ENCODE measurements around the gene CLDN2.

DNA sequence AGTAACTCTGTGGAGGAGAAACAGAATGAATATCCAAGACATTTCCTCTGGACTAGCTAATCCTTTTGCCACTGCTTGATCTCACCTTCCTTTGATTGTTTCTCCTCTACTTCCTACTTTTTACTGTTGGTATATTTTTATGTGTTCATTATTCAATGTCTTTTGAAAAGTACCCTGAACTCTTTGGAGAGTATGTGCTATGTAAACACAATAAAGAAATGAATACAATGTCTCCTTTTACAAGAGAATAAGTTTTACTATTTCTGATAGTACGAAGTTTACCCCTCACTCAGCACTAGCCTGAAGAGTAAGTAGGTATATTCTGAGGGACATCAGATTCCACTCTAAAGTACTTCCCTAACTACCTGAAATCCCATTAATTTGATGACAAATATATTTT, 19.9 kb downstream of the CLDN2 start:
- TF ChIP-seq, protein P1, sequence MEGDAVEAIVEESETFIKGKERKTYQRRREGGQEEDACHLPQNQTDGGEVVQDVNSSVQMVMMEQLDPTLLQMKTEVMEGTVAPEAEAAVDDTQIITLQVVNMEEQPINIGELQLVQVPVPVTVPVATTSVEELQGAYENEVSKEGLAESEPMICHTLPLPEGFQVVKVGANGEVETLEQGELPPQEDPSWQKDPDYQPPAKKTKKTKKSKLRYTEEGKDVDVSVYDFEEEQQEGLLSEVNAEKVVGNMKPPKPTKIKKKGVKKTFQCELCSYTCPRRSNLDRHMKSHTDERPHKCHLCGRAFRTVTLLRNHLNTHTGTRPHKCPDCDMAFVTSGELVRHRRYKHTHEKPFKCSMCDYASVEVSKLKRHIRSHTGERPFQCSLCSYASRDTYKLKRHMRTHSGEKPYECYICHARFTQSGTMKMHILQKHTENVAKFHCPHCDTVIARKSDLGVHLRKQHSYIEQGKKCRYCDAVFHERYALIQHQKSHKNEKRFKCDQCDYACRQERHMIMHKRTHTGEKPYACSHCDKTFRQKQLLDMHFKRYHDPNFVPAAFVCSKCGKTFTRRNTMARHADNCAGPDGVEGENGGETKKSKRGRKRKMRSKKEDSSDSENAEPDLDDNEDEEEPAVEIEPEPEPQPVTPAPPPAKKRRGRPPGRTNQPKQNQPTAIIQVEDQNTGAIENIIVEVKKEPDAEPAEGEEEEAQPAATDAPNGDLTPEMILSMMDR (IDR thresholded peaks at IDR 0.05; ENCODE audit: low read depth, low read length), result no peak
- TF ChIP-seq EZH2phosphoT487 (IDR thresholded peaks at IDR 0.05; ENCODE audit: low read depth), result no peak
